Epithelial cell of proximal tubule (primary cell): ENCODE measurements around the gene DSTN. TPM values are rescaled to one million over a fixed set of nuclear protein-coding genes. Genes with fewer than 3 reads are reported as not detected.

ENCODE experiments used
- DNase-seq: peaks from one replicate; pipeline ENCODE4 v3.0.0-alpha.2; 2011; ENCODE audit warnings: low read depth
- H3K4me3 ChIP-seq: 2 replicates; pipeline ENCODE4 v1.5.1; 2011; ENCODE audit warnings: low read depth, mild to moderate bottlenecking, low read length
- CTCF ChIP-seq: conservative IDR thresholded peaks from 2 replicates; pipeline ENCODE4 v1.5.1; 2012; ENCODE audit warnings: low read depth, mild to moderate bottlenecking, low read length
- total RNA-seq: library from RNA; depleted of rRNA; stranded (reverse); fragments of >200 nt; gene quantifications from 2 replicates; pipeline ENCODE4 v1.2.3, GENCODE V29; 2015

The DSTN gene
- total RNA-seq, 1 donor from 2014 or later = 317 TPM

DNA sequence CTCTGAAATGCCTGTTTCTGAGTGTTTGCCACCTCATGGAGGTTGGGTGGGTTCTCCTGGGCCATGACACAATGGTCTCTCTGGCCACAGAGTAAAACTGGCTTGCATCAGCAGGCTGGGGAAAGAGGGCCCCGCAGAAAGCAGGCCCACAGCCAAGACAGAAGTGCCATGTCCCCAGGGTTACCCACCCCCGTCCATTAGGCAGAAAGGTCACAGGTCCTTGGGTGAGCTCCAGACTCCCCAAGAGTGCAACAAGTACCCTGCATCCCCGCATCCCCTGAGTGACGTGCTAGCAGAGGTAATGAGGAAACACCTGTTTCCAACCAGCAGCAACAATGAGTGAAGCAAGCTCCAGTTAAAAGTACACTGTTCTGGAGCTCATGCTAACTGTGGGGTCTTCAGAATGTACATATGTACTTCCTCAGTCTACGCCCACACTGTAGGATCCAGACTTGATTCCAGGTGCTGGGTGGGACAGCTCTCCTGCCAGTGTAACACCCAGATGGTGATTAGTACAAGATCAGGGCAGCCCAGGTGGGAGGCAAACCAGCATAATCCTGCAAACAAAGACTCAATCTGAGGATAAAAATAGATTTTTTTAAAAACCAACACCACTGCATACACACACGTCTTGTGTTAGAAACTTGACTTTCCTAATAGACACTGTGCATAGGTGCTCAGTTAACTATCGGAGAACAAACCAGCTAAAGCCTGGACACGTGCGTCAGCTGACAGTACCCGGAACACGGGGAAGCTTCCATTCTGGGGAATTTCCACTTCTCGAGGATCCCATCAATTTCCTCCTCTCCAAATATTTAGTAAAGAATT, 80.6 kb downstream of the DSTN start:
- H3K4me3 ChIP-seq = no peak overlapping the region
- DNase-seq = no peak
- TF ChIP-seq CTCF = no peak

- no peak for TF ChIP-seq CTCF
- DNase-seq = no peak
- H3K4me3 ChIP-seq = no peak overlapping the region
Observed at GRCh38 chr20:17651129-17651759, 81.4 kb downstream of the DSTN start.

- peak; percentile 27 for TF ChIP-seq CTCF
- DNase-seq = no peak
- H3K4me3 ChIP-seq = no peak overlapping the region
Observed at GRCh38 chr20:17651760-17652388, 82.0 kb downstream of the DSTN start.

- no peak for DNase-seq
- no peak for TF ChIP-seq CTCF
- no peak overlapping the region for H3K4me3 ChIP-seq
Observed at GRCh38 chr20:17652411-17652810, 82.5 kb downstream of the DSTN start.

DNA sequence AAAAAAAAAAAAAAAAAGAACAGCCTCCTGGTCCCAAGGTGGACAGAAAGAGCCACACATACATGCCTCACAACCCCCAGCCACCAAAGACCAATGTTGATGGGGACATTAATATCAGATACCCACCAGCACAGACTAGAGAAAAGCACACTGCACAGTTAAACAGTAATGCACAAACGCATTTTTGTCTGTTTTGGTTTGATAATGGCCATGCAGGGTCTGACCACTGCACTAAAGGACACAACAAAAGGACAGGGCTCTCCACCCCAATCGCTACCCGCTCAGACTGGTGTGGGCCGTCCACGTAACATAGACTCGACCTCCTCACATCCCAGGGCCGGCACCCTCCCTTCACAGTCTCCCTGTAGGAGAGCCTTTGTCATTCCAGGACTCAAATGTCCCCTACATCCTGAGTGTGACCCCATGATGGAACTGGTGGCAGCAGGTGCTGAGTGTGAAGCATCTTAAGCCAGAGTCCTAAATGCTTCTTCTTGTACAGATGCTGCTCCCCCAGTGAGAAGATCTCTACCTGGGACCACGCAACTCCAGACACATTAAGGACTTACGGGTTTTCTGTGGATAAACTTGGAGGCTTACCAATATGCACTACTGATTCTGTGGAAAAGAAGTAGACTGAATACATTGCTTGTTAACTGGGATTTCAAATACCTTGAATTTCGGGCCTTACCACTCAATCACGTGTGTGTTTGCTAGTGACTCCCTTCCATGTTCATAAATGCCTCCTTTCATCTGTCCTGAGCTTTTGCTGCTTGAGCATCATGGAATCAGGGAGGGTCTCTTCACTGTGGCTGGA, 84.2 kb downstream of the DSTN start:
- no peak for DNase-seq
- no peak for TF ChIP-seq CTCF
- no peak overlapping the region for H3K4me3 ChIP-seq

DNA sequence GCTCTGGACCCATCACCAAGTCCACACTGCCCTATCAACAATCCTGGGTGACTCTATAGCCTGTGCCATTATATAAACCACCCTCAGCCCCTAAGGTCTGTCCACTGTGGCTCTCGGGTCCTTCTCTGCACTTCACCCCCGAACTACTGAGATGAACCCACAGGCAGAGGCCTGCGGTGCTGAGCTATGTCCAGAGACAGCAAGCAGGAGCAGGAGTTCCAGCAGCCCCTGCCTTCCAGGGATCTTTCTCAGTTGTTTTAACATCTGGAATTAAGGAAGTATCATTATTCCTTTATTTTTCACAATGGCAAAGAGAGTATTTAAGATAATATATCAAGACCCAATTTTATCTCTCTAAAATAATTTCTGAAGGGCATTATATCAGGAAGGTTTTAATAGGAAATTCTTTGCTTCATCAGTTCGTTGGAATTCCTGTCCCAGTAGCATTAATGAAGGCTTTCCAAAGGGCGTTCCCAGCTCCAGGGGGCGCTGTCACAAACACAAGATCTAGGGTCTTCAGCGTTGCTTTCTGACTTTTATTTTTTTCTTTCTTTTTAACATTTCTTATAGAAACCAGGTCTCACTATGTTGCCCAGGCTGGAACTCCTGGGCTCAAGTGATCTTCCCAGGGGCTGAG, 84.9 kb downstream of the DSTN start:
- TF ChIP-seq CTCF = peak; percentile 80
- H3K4me3 ChIP-seq = no peak overlapping the region
- no peak for DNase-seq
